ENCODE results near the gene FNBP1L. TPM values are rescaled to one million over a fixed set of nuclear protein-coding genes. Genes with fewer than 3 reads are reported as not detected.

FNBP1L gene
- total and polyA plus RNA-seq, 8 donors, result 10.1 to 32.4 (median 16.0) TPM

- intact Hi-C loops (cut with DNase I), result no loop called here
- H3K9me3 ChIP-seq, result no peaks in the 10 kb centered on the region
- no peaks in the 10 kb centered on the region for H3K27me3 ChIP-seq
- no peak overlapping the region for H3K27ac ChIP-seq
- TF ChIP-seq CTCF (IDR thresholded peaks at IDR 0.05), result no peak
- no peaks in the 10 kb centered on the region for H3K36me3 ChIP-seq
- ATAC-seq (no peak), FAIRE-seq (no peak), DNase-seq (no peak)
- H3K4me3 ChIP-seq, result no peak overlapping the region
- peaks cover 0 to 9% (median 4%) of the 10 kb centered on the region in 3 donors for H3K4me1 ChIP-seq
Observed at GRCh38 chr1:93533677-93534076, 85.8 kb downstream of the FNBP1L start.

- no peak for FAIRE-seq
- no peak for ATAC-seq
- no peaks in the 10 kb centered on the region for H3K27me3 ChIP-seq
- DNase-seq, result no peak
- H3K36me3 ChIP-seq, result no peaks in the 10 kb centered on the region
- H3K27ac ChIP-seq, result no peak overlapping the region
- intact Hi-C loops (cut with DNase I), result no loop called here
- H3K4me1 ChIP-seq, result no peaks in the 10 kb centered on the region
- no peak overlapping the region for H3K4me3 ChIP-seq
- no peaks in the 10 kb centered on the region for H3K9me3 ChIP-seq
- TF ChIP-seq CTCF (IDR thresholded peaks at IDR 0.05), result no peak
Observed at GRCh38 chr1:93537396-93537795, 89.5 kb downstream of the FNBP1L start.

GRCh38 chr1:93537924-93538323 is 90.0 kb downstream of the FNBP1L start:
- no peak for ATAC-seq
- no peaks in the 10 kb centered on the region for H3K4me1 ChIP-seq
- no peak overlapping the region for H3K27ac ChIP-seq
- DNase-seq, result no peak
- H3K9me3 ChIP-seq, result no peaks in the 10 kb centered on the region
- FAIRE-seq, result no peak
- no peaks in the 10 kb centered on the region for H3K27me3 ChIP-seq
- no peak overlapping the region for H3K4me3 ChIP-seq
- intact Hi-C loops (cut with DNase I), result no loop called here
- 68 to 80% methylated on average over 2 of the region's 2 CpGs for WGBS, 2 donors
- H3K36me3 ChIP-seq, result no peaks in the 10 kb centered on the region
- TF ChIP-seq CTCF (IDR thresholded peaks at IDR 0.05), result no peak

GRCh38 chr1:93541045-93541444 is 93.1 kb downstream of the FNBP1L start:
- no peak overlapping the region for H3K4me3 ChIP-seq
- TF ChIP-seq CTCF (IDR thresholded peaks at IDR 0.05), result no peak
- H3K27me3 ChIP-seq, result no peaks in the 10 kb centered on the region
- no peak for FAIRE-seq
- 79 to 81% methylated on average over 4 of the region's 4 CpGs for WGBS, 2 donors
- no peaks in the 10 kb centered on the region for H3K9me3 ChIP-seq
- intact Hi-C loops (cut with DNase I), result no loop called here
- no peak for DNase-seq
- no peaks in the 10 kb centered on the region for H3K4me1 ChIP-seq
- ATAC-seq, result no peak
- no peaks in the 10 kb centered on the region for H3K36me3 ChIP-seq
- no peak overlapping the region for H3K27ac ChIP-seq

GRCh38 chr1:93542398-93542797 is 94.5 kb downstream of the FNBP1L start:
- H3K27me3 ChIP-seq, result no peaks in the 10 kb centered on the region
- TF ChIP-seq CTCF (IDR thresholded peaks at IDR 0.05), result no peak

More at GRCh38 chr1:93542398-93542797, 94.5 kb downstream of the FNBP1L start:
- FAIRE-seq, result no peak
- 96% methylated on average over 1 of the region's 1 CpG for WGBS, 2 donors
- H3K4me1 ChIP-seq, result no peaks in the 10 kb centered on the region
- no peaks in the 10 kb centered on the region for H3K9me3 ChIP-seq
- intact Hi-C loops (cut with DNase I), result no loop called here
- no peak overlapping the region for H3K4me3 ChIP-seq
- no peak for DNase-seq
- H3K36me3 ChIP-seq, result no peaks in the 10 kb centered on the region
- ATAC-seq, result no peak
- no peak overlapping the region for H3K27ac ChIP-seq

Measured in pancreas (tissue), 10 donors.